22Rv1 (cell line): ENCODE data around the gene TOP1.
"Not testable (repeated sequence)": the region's sequence is repeated elsewhere in the genome, so short reads cannot be mapped to it uniquely, and the experiment has no call there.

Experiments
- ZFX ChIP-seq: fragments of 450-650 bp; IDR thresholded peaks from 2 replicates; pipeline ENCODE4 v1.6.1; 2017; ENCODE audit warnings: antibody characterized with exemption, borderline replicate concordance
- TF ChIP-seq, protein P1 (sequence below): fragments of 450-650 bp; IDR thresholded peaks from 2 replicates; pipeline ENCODE4 v1.5.1; 2017; ENCODE audit warnings: mild to moderate bottlenecking

DNA sequence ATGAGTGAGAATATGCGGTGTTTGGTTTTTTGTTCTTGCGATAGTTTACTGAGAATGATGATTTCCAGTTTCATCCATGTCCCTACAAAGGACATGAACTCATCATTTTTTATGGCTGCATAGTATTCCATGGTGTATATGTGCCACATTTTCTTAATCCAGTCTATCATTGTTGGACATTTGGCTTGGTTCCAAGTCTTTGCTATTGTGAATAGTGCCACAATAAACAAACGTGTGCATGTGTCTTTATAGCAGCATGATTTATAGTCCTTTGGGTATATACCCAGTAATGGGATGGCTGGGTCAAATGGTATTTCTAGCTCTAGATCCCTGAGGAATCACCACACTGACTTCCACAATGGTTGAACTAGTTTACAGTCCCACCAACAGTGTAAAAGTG, 99.7 kb downstream of the TOP1 start:
- TF ChIP-seq, protein P1, sequence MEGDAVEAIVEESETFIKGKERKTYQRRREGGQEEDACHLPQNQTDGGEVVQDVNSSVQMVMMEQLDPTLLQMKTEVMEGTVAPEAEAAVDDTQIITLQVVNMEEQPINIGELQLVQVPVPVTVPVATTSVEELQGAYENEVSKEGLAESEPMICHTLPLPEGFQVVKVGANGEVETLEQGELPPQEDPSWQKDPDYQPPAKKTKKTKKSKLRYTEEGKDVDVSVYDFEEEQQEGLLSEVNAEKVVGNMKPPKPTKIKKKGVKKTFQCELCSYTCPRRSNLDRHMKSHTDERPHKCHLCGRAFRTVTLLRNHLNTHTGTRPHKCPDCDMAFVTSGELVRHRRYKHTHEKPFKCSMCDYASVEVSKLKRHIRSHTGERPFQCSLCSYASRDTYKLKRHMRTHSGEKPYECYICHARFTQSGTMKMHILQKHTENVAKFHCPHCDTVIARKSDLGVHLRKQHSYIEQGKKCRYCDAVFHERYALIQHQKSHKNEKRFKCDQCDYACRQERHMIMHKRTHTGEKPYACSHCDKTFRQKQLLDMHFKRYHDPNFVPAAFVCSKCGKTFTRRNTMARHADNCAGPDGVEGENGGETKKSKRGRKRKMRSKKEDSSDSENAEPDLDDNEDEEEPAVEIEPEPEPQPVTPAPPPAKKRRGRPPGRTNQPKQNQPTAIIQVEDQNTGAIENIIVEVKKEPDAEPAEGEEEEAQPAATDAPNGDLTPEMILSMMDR = not testable (repeated sequence)
- TF ChIP-seq ZFX = not testable (repeated sequence)
